Parathyroid adenoma (tissue), 2 donors: ENCODE measurements around the gene MISP.
A peak's percentile ranks its signal among the peaks of the same experiment; 100 is the strongest.

Source experiments
- H2AFZ ChIP-seq: fragments of 300-600 bp; sonication (generic); one replicate; pipeline ENCODE4 v1.7.0; 2017; ENCODE audit warnings: antibody characterized with exemption, mild to moderate bottlenecking
- H3K27ac ChIP-seq: fragments of 300-600 bp; sonication (generic); one replicate; pipeline ENCODE4 v1.7.0; 2017
- H3K27me3 ChIP-seq: fragments of 300-600 bp; sonication (generic); one replicate; pipeline ENCODE4 v1.7.0; 2017; ENCODE audit warnings: low read length; ENCODE audit not compliant: control insufficient read depth, insufficient read depth
- H3K36me3 ChIP-seq: fragments of 300-600 bp; sonication (generic); one replicate; pipeline ENCODE4 v1.7.0; 2017; ENCODE audit warnings: low read length; ENCODE audit not compliant: control insufficient read depth, insufficient read depth
- H3K4me1 ChIP-seq: fragments of 300-600 bp; sonication (generic); one replicate; pipeline ENCODE4 v1.7.0; 2017; ENCODE audit warnings: control low read depth
- H3K4me2 ChIP-seq: fragments of 300-600 bp; sonication (generic); one replicate; pipeline ENCODE4 v1.7.0; 2017; ENCODE audit warnings: low read length
- H3K4me3 ChIP-seq: fragments of 300-600 bp; sonication (generic); one replicate; pipeline ENCODE4 v1.7.0; 2017; ENCODE audit warnings: low read depth, low read length
- H3K79me2 ChIP-seq: fragments of 300-600 bp; sonication (generic); one replicate; pipeline ENCODE4 v1.7.0; 2017; ENCODE audit warnings: control low read depth
- H3K9ac ChIP-seq: fragments of 300-600 bp; sonication (generic); one replicate; pipeline ENCODE4 v1.7.0; 2017; ENCODE audit warnings: mild to moderate bottlenecking
- H3K9me3 ChIP-seq: fragments of 300-600 bp; sonication (generic); one replicate; pipeline ENCODE4 v1.7.0; 2017; ENCODE audit warnings: low read length; ENCODE audit not compliant: control insufficient read depth
- CTCF ChIP-seq: fragments of 300-600 bp; sonication (generic); IDR thresholded peaks from one replicate; pipeline ENCODE4 v1.7.0; 2017; ENCODE audit warnings: antibody characterized with exemption, mild to moderate bottlenecking
- donor health status: primary hyperparathyroidism.

MISP gene

GRCh38 chr19:800360-801029 lies 49.6 kb downstream of the MISP start:
- Histone ChIP-seq H2AFZ (no peak overlapping the region), H3K9ac (peak overlapping the region; percentile 49), H3K27ac (peak overlapping the region; percentile 96), H3K4me3 (peak overlapping the region; percentile 51), H3K9me3 (no peaks in the 10 kb centered on the region), H3K4me1 (peaks cover 39% of the 10 kb centered on the region), H3K4me2 (peak overlapping the region; percentile 75), H3K27me3 (no peaks in the 10 kb centered on the region), H3K36me3 (no peaks in the 10 kb centered on the region), H3K79me2 (peaks cover 63% of the 10 kb centered on the region)
- TF ChIP-seq CTCF = no peak

- Histone ChIP-seq H3K4me3 (peak overlapping the region; percentile 51), H3K36me3 (no peaks in the 10 kb centered on the region), H3K79me2 (peaks cover 68% of the 10 kb centered on the region), H3K27me3 (no peaks in the 10 kb centered on the region), H3K9ac (no peak overlapping the region), H2AFZ (no peak overlapping the region), H3K4me1 (peaks cover 39% of the 10 kb centered on the region), H3K9me3 (no peaks in the 10 kb centered on the region), H3K27ac (peak overlapping the region; percentile 96), H3K4me2 (peak overlapping the region; percentile 75)
- TF ChIP-seq CTCF = no peak
Observed at GRCh38 chr19:801030-801860, 50.3 kb downstream of the MISP start.

GRCh38 chr19:801861-802497 lies 51.1 kb downstream of the MISP start:
- Histone ChIP-seq H3K9ac (no peak overlapping the region), H3K9me3 (no peaks in the 10 kb centered on the region), H3K4me2 (peak overlapping the region; percentile 75), H2AFZ (no peak overlapping the region), H3K27ac (peak overlapping the region; percentile 96), H3K79me2 (peaks cover 75% of the 10 kb centered on the region), H3K4me3 (peak overlapping the region; percentile 51), H3K27me3 (no peaks in the 10 kb centered on the region), H3K4me1 (peaks cover 39% of the 10 kb centered on the region), H3K36me3 (no peaks in the 10 kb centered on the region)
- no peak for TF ChIP-seq CTCF

- no peaks in the 10 kb centered on the region for H3K36me3 ChIP-seq
- H3K27me3 ChIP-seq = no peaks in the 10 kb centered on the region
- no peak overlapping the region for H2AFZ ChIP-seq
- peak overlapping the region; percentile 96 for H3K27ac ChIP-seq
- peaks cover 39% of the 10 kb centered on the region for H3K4me1 ChIP-seq
- H3K9ac ChIP-seq = no peak overlapping the region
- H3K4me3 ChIP-seq = peak overlapping the region; percentile 51
- peak overlapping the region; percentile 75 for H3K4me2 ChIP-seq
- no peak for TF ChIP-seq CTCF
- H3K9me3 ChIP-seq = no peaks in the 10 kb centered on the region
- H3K79me2 ChIP-seq = peaks cover 77% of the 10 kb centered on the region
Observed at GRCh38 chr19:802498-803098, 51.7 kb downstream of the MISP start.
